AG08396 (cell line): ENCODE data around the gene EPB41L1.

Experiments used
- DNase-seq: peaks from one replicate; pipeline ENCODE4 v3.0.0; 2012; ENCODE audit warnings: low spot score, mixed read lengths

EPB41L1 gene

DNA sequence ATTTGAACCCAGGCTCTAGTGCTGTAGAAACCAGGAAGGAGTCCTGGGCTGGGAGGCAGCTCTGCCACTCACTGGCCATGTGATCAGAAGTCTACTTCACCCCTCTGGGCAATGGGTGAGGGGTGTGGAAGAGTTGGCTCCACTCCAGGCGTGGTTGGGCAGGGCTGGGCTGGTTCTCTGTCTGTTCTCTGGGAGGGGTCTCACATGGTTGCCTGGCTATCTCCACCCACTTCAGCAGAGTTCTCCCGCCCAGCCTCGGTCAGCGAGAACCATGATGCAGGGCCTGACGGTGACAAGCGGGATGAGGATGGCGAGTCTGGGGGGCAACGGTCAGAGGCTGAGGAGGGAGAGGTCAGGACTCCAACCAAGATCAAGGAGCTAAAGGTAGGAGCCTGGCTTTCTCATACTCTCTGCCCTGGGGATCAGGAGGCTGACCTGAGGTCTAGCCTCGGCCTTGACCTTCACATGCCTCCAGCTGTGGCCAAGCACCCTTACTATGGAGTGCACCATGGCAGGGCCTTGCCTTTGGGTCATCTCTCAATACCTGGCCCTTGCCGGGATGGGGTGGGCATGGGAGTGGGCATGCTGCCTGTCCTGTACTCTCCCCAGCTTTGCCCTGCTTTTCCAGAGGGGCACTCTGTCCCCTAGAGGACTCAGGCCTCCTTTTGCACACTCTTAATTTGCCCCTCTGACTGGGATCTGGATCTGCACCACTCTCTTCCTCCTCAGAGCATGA is 39.6 kb downstream of the EPB41L1 start:
- no peak for DNase-seq

- DNase-seq, result no peak
These were observed 42.1 kb downstream of the EPB41L1 start for GRCh38 chr20:36196676-36197075.

DNA sequence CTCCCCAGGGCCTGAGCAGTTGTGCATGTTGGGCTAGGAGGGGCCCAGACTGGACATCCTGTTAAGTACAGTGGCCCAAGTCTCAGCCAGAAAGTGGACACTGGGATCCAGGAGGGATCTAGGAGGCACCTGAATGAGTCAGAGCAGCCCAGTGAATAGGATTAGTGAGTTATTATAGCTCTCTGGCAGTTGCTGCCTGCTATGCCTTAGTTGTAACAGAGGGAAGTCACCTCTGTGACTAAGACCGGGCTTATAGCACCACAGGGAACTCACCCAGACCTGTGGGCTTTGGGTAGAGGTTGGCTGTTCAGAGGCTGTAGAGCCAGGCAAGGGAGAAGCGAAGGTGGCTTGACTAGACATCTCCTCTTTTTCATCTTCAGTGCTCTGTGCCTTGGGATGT is 42.7 kb downstream of the EPB41L1 start:
- no peak for DNase-seq

GRCh38 chr20:36199345-36200257 is 45.1 kb downstream of the EPB41L1 start:
- DNase-seq, result peak; percentile 88

DNA sequence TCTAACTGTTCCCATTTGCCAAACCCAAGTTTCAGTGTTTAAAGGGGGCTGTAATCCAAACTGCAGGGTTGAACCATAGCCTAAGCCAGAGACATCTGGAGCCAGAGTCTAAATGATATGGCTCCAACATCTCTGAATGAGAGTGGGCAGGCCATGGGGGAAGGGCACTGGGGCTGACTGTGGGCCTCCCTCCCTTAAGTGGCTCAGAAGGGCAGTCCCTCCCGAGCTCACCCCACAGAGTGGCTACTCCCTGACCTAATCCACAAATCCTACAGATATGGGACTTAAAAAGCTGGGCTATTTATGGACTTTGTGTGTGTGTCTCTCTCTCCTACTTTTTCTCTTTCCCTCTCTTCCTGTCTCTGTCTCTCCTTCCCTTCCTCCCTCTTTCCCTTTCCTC is 45.9 kb downstream of the EPB41L1 start:
- DNase-seq, result no peak

DNA sequence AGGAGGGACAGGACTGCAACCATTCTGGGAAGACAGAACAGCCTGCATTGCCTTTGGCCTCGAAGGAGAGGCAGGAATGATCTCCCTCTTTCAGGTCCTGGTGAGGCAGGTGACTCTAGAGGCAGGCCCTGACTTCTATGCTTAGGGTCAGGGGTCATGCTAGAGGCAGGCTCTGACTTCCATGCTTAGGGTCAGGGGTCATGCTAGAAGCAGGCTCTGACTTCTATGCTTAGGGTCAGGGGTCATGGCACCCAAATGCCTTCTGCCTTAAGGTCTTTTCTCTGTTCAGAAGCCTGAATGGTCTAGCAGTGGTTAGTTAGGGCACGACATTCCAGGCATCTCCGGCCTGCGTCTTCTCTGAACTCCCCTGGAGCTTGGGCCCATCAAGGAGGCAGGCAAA is 46.7 kb downstream of the EPB41L1 start:
- DNase-seq, result no peak

- DNase-seq, result peak; percentile 85
These were observed 48.4 kb downstream of the EPB41L1 start for GRCh38 chr20:36202891-36203338.

- DNase-seq, result no peak
These were observed 49.3 kb downstream of the EPB41L1 start for GRCh38 chr20:36203861-36204260.

- no peak for DNase-seq
These were observed 50.5 kb downstream of the EPB41L1 start for GRCh38 chr20:36205026-36205425.

DNA sequence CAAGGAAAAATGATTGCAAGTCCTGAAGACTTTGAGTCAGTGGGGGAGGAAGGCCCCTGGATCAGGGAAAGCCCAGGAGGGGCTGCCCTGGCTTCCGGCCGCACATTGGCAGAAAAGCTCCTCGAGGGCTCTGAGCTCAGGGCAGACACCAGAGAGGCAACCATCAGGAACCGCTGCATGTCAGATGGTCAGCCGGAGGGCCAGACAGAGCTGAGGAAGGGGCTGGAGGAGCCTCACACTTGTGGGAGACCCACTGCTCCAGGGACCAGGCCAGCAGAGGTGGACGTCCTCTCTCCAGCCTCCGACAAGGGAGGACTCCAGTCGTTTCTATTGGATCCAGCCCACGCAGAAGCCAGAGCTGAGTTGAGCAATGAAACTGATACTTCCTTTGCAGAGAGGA is 51.5 kb downstream of the EPB41L1 start:
- DNase-seq, result no peak

DNA sequence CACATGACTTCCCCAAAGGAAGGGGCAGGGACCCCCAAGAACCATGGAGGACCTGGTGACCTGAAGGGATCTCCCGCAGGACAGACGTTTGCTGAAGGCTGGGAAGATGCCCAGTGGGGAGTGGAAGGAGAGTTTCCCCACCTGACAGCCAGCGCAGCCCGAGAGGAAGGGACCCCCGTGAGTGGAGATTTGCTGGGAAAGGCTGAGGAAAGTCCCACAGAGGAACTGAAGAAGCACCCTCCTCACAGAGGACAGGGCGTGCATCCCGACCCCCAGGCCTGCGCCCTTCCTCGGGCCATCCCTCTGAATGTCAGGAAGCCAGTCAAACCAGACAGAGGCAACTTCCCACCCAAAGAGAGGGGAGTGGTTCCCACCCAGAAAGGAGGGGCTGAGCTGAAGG is 52.1 kb downstream of the EPB41L1 start:
- DNase-seq, result no peak

DNA sequence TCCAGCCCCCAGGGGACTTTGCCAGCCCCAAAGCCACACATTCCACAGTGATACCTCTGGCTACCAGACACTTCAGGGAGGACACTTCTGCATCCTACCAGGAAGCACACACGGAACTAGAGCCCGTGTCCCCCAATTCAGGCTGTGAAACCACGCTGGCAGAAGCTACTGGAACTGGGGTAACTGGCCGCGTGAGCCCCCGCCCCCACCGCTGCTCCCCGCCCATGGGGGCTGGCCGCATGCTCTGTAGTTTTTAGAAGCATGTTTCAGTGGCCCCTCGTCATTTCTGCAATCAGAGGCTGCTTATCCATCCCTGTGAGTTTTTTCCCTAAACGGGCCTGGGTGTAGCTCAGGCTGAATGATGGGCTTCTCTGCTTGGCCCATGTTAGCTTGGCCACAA is 53.1 kb downstream of the EPB41L1 start:
- no peak for DNase-seq

- DNase-seq, result no peak
These were observed 53.7 kb downstream of the EPB41L1 start for GRCh38 chr20:36208257-36208656.

GRCh38 chr20:36210436-36211021 is 56.0 kb downstream of the EPB41L1 start:
- DNase-seq, result no peak

GRCh38 chr20:36213362-36213761 is 58.8 kb downstream of the EPB41L1 start:
- DNase-seq, result no peak

- DNase-seq, result peak; percentile 44
These were observed 60.2 kb downstream of the EPB41L1 start for GRCh38 chr20:36214684-36215256.

GRCh38 chr20:36215778-36216177 is 61.2 kb downstream of the EPB41L1 start:
- no peak for DNase-seq

DNA sequence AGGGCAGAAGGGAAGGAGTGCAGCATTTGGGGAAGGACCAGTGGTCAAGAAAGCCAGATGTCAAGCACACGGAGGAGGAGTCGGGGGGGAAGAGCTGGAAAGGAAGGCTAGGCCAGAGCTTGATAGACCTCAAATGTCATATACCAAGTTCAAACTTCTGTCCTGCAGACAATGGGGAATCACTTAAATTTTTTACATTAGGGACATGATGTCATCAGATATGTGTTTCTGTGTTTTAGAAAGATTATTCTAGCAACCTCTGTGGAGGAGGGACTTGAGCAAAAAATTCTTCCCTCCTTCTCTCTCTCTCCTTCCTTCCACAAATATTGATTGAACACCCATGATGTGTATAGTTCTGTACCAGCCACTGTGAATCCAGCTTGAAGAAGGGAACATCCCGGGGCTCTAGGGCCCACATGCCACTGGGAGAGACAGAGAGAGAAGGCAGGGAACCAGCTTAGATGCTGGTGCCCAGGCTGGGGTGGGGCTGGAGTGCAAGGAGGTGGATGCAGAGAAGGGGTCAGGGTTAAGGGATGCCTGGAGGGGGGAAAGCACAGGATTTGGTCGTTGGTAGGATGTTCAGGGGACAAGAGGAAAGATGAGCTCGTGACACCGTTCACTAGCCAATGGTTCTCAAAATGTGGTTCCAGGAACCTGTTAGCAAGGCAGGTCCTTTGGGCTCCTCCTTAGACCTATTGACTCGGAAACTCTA is 61.9 kb downstream of the EPB41L1 start:
- no peak for DNase-seq

- no peak for DNase-seq
These were observed 62.7 kb downstream of the EPB41L1 start for GRCh38 chr20:36217226-36217625.

DNA sequence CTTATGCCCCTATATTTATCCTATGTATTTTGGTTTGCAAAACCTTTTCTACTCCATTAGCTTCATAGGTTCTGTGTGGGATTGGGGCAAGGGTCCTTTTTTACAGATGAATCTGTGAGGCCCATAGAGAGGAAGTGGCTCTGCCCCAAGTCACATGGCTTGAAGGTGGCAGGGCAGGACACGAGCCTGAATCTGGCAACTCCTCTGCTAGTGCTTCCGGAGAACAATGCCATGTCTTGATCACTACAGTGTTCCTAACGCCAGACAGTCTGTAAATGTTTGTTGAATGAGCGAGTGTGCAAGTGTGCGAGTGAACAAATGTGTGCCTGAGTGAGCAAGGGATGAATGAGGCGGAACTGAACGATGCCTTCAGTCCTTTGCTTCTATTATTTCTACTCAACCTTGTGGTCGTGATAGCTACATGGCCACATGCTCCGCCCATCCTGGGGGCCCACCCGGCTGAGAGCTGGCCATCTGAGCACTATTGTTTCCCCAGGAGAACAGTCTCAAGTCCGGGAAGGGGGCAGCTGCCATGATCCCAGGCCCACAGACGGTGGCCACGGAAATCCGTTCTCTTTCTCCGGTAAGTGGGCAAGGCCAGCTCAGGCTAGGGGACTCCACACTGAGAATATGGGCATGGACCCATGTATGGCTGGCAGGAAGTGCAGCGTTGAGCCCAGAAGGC is 64.0 kb downstream of the EPB41L1 start:
- DNase-seq, result no peak

- no peak for DNase-seq
These were observed 65.2 kb downstream of the EPB41L1 start for GRCh38 chr20:36219671-36220220.
